Fibroblast of pulmonary artery (primary cell): ENCODE measurements around the gene INTS2.
A peak's percentile ranks its signal among the peaks of the same experiment; 100 is the strongest.
"Not testable (repeated sequence)": the region's sequence is repeated elsewhere in the genome, so short reads cannot be mapped to it uniquely, and the experiment has no call there.

Experiments
- DNase-seq: peaks from one replicate; pipeline ENCODE4 v3.0.0-alpha.2; 2010; ENCODE audit warnings: low read depth
- H3K4me3 ChIP-seq: replicated peaks from 2 replicates; pipeline ENCODE4 v1.5.1; 2011; ENCODE audit warnings: low read depth, mild to moderate bottlenecking, control low read depth, low read length, moderate library complexity
- CTCF ChIP-seq: IDR thresholded peaks from 2 replicates; pipeline ENCODE4 v1.5.1; 2011; ENCODE audit warnings: mild to moderate bottlenecking, control low read depth, low read length, inconsistent platforms; ENCODE audit errors: missing control alignments

INTS2 gene

DNA sequence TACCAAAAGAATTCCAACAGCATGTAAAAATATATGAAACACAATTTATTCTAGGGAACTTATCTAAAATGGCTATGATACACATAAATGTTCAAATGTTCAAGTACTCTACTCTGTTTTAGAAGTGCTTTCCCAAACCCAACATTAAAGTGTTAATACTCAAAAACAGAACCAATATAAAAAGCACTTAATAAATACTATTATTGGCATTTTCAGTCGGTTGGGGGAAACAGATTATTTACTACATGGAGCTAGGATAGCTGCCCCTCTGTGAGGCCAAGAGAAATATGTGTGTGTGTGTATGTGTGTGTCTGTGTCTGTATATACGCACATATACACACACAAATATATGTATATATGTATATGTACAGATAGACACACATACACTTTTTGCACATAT lies 32.4 kb downstream of the INTS2 start:
- no peak for DNase-seq
- no peak overlapping the region for H3K4me3 ChIP-seq
- TF ChIP-seq CTCF, result no peak

DNA sequence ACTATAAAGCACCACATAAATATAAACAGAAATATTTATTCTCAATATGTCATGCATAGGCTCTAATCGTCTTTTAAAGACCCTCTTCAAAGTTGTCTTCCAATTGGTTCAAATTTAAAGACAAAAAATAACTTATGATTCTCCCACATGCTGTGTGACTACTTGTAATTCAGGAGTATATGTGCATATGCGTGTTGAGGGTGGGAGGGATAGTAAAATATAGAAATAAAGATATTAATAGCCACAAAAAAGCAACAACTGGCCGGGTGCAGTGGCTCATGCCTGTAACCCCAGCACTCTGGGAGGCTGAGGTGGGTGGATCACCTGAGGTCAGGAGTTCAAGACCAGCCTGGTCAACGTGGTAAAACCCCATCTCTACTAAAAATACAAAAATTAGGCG lies 33.5 kb downstream of the INTS2 start:
- not testable (repeated sequence) for DNase-seq, H3K4me3 ChIP-seq

- not testable (repeated sequence) for H3K4me3 ChIP-seq, DNase-seq
Measured at GRCh38 chr17:61887733-61888132, 40.0 kb downstream of the INTS2 start.

- DNase-seq, result peak; percentile 27
- not testable (repeated sequence) for H3K4me3 ChIP-seq
Measured at GRCh38 chr17:61885865-61886264, 41.9 kb downstream of the INTS2 start.

DNA sequence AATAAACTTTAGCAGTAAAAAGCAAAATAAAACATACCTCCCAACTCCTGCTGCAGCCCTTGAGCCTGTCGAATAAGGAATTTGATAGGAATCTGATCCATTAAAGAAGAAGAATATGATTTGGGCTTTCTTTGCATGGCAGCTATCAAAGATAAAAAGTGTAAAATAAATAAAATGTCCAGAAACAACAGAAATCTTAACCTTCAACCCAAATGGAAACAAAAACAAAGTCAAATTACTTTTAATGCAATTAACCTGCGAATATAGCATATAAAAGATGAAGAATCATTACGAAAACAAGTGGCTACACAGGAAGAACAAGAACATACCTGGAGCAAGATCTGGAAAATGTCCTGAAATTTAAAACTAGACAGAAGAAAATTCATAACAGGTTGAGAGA lies 42.9 kb downstream of the INTS2 start:
- no peak for TF ChIP-seq CTCF
- no peak overlapping the region for H3K4me3 ChIP-seq
- DNase-seq, result no peak

GRCh38 chr17:61880589-61881102 lies 47.1 kb downstream of the INTS2 start:
- no peak for TF ChIP-seq CTCF
- DNase-seq, result no peak
- no peak overlapping the region for H3K4me3 ChIP-seq

GRCh38 chr17:61878984-61879612 lies 48.7 kb downstream of the INTS2 start:
- no peak for TF ChIP-seq CTCF
- H3K4me3 ChIP-seq, result no peak overlapping the region
- DNase-seq, result no peak

GRCh38 chr17:61878520-61878919 lies 49.3 kb downstream of the INTS2 start:
- no peak for DNase-seq
- no peak overlapping the region for H3K4me3 ChIP-seq
- no peak for TF ChIP-seq CTCF

DNA sequence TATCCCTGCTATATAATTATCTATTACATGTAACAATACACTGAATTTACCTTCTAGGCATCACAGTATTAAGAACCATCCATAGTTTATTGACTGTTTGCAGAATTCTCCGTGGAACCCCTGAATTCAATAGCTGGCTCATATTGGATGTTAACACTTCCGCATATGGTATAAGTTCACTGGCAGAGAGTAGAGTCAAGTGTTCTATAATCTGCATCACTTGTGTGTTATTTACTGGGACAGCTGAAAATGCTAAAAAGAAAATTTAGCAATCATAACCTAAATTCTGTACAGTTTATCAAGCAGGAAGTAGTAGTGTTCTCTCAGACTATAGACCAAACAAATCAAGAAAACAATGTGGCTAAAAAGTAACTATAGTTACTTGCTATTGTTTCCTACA lies 49.9 kb downstream of the INTS2 start:
- TF ChIP-seq CTCF, result no peak
- H3K4me3 ChIP-seq, result no peak overlapping the region
- DNase-seq, result no peak
